GM18909 (cell line): ENCODE results near the gene GALNT12.

Source experiments
- ATAC-seq: cut with Tn5 transposase; IDR thresholded peaks from one replicate; pipeline ENCODE4 v1.9.1; 2021; ENCODE audit warnings: mild to moderate bottlenecking; ENCODE audit not compliant: unreplicated experiment, poor library complexity

Gene GALNT12

DNA sequence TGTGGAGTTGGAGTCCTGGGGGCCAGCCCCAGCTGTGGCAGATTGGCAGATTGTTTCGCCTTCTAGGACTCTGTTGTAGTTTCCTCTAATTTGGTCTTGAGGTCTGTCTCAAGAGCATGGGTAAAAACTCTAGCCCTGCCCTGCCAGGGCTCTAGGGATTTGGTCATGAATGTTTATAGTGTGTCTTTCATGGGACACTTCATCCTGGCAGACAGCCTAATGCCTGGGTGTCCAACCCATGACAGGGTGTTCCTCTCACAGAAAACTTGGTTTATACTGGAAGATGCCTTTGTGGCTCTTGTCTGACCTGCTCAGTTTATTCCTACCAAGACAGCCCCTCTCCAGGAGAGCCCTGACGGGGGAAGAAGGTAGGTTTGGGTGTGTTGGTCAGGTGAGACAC, 45.5 kb downstream of the GALNT12 start:
- ATAC-seq: no peak

DNA sequence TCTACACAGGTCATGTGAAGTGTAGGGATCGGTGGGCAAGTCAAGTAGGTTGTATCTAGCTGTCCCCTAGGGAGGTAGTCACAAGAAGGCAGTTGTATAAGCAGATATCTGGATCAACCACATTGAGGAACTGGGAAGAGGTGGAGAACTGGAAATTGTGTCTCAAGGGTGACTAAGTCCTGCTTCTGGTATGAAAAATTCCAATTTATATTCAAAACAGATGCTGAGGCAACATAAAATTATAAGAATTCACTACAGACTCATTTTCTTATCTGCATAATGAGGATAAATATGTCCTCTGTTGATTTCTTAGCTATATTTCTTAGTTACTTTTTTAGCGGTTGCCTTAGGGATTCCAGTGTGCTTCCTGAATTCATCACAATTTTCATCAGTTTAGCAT, 46.8 kb downstream of the GALNT12 start:
- no peak for ATAC-seq

DNA sequence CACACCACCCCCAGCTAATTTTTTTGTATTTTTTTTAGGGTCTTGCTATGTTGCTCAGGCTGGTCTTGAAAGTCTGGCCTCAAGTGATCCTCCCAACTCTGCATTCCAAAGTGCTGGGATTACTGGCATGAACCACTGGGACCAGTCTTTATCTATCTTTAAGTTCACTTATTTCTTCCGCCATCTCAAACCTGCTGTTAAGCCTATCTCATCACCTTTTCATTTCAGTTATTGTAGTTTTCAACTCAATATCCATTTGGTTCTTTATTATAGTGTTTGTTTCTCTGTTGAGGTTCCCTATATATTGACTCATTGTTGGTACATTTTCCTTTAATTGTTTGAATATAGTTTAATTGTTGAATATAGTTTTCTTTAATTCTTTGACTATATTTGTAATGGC, 48.1 kb downstream of the GALNT12 start:
- no peak for ATAC-seq

DNA sequence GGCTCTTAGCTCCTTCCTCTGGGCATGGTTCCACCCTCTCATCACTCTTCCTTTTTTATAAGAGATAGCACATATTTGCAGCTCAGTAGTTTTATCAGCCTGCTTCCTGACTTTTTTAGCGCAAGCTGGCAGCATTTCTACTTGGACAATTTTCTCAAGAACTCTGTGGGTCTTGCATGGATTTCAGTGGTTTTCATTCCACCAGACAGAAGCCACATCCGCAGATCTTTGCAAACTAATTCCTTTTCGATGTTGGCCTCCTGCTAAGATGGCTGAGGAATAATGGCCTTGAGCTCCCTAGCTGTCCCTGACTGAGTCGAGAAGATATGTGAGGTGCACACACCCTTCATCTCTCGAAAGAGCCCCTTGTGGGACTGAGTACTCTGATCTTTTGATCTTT, 49.5 kb downstream of the GALNT12 start:
- no peak for ATAC-seq

DNA sequence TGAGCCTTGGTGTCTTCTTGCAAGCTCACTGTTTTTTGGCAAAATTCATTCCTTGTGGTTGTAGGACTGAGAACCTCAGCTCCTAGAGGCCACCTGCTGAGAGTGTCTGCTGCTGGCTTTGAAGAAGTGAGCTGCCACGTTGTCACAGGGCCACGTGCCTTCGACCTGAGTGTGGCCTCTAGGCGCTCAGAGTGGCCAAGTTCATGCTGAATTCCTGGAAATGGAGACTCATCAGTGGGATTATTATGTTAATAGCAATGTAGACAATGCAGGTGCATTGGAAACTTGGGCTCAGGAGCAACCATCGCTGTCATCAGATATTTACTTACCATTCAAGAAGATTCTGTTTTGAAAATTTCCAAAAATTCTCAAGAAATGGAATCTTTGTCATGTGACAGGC, 52.5 kb downstream of the GALNT12 start:
- no peak for ATAC-seq

DNA sequence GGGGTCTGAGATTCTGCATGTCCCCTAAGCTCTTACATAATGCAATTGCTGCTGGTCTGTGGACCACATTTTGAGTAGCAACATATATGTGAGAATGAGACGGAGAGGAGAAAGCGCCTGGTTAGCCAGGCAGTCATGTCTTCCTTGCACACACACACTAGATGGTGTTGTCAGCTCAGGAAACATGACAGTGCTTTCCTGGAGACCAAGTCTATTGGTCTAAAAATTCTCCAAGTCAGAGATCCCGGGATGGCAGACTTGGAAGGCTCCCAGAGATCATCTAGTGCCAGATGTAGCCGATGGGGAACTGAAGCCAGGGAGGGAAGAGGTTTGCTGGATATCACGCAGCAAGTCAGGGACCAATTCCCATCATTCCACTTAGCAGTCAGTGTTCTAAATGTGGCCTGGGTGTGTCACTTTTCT, 53.4 kb downstream of the GALNT12 start:
- no peak for ATAC-seq

DNA sequence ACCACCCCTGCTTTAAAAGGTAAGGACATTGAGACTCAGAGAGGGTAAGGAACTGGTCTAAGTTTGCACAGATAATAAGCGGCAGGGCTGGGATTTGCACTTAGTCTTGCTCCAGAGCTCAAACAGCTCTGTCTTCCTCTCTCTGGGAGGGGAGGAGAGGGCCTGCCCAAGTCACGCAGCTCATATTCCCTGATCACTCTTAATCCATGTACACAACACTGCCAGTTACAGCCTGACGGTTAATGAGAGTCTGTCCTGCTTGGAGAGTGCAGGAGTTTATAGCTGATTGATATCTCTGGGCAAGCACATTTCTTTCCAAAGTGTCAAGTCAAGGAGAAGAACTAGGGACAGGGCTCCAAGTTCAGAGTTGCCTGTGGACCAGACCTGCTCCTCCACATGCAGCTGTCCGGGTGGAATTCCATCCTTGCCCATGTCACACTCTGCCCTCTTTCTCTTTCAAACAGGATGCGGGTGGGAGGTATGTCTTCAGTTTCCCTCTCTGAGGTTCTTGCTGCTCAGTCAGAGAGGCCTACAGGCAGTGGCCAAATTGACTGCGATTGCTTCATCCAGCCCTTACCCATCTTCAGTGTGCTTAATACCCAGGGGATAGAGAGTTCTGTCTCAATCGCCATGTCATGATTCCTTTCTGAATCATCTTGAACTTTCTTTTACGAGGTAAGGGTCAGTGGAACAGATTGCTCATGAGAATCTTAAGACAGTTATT, 54.5 kb downstream of the GALNT12 start:
- no peak for ATAC-seq

DNA sequence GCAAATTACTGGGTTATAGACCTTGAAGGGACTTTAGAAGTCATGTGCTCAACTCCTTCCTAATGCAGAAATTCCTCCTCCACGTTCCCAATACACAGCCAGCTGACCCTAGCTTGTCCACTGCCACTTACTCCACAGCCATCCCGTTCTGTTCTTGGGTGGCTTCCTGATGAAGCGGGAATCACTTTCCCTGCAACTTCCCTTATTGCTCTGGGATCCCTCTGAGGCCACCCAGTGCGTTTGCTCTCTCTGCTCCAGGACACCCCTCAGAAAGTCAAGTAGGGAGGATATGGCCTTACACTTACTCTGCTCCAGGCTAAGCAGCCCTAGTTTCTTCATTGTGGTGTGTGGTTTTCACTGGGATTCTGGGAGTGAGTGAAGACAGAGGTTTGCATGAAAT, 55.5 kb downstream of the GALNT12 start:
- no peak for ATAC-seq

DNA sequence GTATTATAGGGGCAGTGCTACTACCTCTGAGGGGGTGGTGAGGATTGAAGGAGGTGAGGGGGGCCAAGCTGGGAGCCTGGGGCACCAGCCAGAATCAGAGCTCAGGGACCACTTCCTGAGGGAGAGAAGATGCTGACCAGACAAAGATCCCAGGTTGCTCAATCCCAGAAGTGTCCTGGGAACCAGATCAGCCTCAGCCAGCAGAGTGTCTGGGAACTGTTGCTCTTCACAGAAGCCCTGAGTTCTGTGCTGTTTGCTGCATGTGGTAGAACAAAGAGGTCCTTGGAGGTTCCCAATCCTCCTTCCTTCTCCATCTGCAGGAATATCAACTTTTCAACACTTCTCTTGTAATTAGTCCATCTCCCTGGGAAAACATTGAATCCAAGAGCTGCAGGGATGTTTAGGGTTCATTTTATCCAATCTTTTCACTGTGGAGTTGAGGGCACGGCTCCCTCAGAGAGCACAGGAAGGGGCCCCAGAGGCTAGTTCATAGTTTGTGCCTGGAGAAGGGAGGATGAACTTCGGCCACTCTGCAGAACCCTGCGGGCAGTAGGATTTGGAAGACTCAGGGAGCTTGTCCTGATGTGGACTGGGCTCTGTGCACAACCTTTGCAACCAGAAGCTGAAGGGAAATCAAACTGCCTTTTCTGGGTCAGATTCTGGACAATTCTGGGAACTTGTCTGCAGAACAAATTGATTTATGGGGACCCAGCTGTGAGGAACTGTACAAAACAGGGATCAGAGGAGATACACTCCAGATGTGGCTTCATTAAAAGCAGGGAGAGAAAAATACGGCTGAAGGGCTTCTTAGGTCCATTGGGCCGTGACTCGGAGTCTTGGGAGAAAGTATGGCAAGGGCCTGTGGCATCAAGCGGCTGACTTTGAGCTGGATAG, 57.1 kb downstream of the GALNT12 start:
- ATAC-seq: no peak

DNA sequence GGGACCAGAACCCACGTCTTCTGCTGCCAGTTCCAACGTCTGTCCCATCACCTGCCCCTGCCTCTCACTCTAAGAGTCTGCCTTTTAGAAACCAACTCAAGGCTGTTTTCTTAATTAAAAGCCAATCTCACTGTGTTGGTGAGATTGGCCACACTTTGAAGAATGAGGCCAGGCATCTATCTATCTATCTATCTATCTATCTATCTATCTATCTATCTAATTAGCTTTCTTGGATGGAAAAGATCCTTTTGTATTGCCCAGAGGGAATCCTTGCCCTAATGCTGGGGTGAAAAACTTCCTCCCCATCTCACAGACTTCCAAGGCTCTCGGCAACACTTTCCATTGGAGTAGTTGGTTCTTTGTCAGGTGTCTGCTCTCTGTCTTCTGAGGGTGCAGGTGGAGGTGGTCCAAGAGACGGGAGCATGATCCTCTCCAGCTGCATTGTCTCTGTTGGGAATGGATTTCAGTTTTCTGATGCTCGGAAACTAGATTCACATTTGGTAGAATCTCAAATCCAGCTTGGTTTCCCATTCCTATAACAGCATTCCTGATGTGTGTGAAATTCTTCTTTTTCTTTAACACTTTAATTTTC, 57.9 kb downstream of the GALNT12 start:
- no peak for ATAC-seq

DNA sequence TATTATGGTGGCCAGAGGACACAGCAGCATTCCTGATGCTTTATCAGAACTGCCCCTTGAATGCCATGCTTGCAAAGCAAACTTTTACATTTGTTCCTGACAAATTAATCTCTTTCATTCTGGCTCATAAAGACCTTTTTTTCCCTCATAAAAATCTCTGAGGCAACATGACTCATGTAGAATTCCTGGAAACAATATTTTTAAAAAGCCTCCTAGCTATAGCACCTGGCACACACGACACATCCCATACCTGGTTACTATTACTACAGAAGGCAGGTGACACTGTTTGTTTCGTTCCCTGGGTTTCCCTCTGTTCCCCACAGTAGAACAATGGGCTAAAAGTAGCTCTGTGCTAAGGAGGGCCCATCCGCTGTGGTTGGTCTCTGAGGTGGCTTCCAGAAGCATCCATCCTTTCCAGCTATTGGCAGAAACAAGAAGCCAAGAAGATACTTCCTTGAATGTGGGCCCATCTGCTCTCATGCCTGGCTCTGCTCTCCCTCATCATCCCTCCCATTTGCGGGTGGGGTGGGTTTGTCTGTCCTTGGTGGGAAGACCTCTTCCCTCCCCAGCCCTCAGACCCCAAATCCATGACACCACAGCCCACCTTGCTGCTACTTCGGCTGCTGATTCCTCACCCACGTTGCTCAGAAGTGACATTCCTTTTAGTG, 59.1 kb downstream of the GALNT12 start:
- no peak for ATAC-seq

DNA sequence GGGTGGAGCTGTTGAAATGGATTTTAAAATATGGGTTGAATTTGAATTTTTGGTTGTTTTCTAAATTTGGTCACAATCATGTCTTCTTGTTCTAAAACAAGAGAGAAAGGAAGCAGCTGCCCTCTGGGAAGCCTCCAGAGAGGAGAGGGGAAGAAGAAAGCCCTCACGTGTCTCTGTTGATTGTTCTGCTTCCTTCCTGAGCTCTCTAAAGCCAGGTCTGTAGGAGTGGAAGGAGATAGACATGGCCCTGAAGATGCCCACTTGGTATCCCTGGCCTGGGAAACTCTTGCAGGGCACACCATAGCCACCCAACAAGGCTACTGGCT, 59.6 kb downstream of the GALNT12 start:
- ATAC-seq: no peak

DNA sequence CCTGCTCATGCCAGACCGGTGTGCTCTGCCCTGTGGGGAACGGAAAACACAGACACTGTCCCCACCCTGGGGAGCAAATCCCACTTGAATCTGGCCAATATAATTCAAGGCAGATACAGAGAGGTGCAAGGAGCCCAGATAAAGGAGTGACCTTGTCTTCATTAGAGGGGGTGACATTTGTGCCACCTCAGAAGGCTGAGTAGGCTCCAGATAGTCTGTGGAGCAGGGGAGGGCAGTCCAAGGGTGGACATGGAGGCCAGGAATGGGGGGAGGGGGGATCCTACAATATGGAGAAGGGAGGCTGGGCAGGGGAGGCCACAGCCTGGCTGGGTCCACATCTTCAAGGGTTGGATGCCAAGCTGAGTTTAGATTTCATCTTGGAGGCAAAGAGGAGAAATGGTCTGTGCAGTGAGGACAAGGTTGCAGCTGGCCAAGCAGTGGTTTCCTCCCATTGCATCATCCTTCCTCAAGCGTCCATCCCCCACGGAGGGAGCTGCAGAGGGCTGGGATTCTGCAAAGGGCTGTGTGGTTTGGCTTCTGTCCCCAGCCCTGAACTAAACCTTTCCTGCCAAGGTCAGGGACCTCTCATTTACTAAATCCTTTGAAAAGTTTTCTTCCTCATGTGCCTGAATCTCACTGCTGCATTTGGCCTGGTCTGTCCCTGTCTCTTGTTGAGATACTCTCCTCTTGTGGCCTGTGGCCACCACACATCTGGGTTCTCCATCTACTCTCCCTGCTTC, 60.1 kb downstream of the GALNT12 start:
- ATAC-seq: no peak

DNA sequence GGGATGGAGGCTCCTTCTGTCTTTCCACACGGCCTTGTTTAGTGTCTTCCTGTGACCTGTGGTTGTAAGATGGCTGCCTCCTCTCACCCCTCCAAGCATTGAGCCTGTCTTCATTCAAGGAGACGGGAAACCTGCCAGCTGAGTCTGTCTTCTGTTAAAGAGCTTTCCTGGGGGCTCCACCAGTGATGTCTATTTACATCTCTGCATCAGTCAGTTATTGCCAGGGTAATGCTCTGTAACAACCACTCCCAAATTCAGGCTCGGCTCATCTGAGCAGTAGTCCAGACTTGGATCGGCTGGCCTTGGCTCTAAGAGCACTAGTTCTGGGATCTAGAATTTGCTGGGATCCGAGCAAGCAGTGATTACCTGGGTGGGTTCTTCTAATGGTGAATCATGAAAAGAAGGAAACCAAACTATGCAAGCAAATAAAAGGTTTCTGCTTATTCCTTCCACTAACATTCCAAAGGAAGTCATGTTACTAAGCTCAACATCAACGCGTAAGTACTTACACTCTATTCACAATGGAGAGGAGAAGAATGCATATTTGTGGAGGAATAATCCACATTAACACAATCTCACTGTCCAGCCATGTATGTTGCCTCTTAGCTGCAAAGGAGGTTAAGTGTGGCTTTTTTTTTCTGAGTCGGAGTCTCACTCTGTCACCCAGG, 61.7 kb downstream of the GALNT12 start:
- ATAC-seq: no peak

DNA sequence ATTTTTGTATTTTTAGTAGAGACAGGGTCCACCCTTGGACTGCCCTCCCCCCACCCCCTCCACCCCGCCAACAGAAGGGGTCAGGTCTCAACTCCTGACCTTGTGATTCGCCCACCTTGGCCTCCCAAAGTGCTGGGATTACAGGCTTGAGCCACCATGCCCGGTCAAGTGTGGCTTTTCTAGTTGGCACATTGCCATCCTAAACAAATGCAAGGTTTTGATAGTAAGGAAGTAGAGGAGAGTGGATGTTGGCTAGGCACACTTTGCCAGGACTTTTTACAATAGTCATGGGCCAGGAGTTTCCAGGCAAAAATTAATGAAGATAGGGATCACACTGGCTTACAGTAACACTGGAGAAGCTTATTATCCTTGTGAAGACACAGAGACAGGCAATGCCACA, 62.4 kb downstream of the GALNT12 start:
- no peak for ATAC-seq

DNA sequence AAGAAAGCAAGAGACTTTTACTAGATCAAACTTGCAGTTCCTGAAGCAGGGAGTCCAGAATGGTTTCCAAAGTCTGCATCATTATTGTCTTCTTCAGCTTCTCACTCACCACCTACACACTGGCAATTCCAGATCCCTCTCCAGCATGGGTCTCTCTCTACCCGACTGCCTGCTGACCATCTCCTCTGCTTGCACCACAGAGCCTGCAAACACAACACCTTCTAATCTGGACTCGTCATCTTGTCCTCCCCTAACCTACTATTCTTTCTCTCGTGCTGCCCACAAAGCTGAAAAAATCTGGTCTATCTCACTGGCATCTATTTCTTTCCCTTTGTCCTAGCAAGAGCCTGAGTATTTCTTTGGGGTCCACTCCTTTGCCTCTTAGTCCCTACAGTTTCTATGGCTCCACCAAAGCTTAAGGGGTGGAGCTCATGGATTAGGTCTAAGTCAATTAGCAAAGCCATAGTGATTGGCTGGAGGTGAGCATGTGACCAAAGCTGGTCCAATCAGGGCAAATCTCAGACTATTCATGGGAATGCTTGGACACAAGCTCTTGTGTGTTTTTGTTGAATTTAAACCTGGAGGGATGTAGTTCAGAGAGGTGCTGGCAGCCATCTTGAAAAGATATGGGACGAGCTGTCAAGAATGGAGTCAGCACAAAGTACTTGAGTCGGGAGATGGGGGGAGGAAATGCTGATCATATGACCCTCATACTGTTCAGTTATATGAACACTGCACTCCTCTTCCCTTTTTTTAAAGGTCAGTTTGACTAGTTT, 63.5 kb downstream of the GALNT12 start:
- ATAC-seq: no peak

DNA sequence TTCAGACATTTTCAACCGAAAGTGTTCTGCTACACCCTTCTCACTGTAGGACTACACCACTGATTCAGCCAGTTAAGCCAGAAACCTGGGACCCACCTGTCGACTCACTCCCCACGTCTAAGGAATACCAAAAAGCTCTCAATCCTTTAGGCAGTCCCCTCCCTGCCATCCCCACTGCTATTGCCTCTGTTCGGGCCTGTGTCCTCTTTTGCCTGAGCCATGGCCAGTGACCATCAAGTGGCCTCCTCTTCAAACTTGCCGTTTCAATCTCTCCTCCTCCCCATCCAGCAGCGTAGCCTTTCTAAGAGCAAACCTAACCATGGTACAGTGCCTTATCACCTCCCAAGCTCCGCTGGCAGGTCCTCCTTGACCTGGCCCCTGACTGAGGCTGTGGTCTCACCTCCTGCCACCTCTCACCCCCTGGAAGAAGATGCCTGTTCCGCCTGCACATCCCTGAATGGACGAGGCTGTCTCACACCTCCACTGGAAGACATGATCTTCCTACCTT, 64.1 kb downstream of the GALNT12 start:
- no peak for ATAC-seq

DNA sequence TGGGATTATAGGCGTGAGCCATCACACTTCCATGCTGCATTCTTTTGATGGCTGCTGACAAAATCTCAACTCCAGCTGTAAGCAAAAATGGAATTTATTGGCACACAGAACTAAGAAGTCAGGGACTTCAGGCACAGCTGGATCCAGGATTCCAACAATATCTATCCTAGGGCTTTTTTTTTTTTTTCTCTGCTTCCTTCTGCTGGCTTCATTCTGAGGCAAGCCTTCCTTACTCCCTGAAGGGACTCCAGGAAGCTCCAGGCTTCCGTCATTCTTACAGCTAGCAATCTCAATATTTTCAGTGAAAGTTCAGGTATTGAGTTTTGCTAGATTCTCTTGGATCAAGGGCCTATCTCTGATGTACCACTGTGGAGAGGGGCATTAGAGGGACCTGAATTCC, 66.1 kb downstream of the GALNT12 start:
- no peak for ATAC-seq

DNA sequence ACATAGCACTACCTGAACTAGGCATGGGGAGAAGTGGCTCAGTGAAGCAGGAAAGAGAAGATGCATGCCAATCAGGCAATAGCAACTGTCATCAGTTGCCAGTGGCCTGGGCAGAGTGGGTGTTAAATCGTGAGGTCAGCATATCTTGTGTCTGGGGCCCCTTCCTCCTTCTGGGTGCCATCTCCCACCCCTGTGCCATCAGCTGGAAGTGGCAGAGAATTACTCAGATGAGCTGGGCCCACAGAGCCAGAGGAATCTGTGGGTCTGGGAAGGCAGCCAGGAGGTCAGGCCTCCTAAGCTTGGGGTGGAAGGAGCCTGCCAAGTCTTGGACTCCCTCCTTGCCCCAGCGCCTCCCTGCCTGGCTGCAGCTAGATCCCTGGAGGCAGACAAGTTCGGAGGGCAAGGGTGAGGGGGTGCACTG, 66.5 kb downstream of the GALNT12 start:
- ATAC-seq: no peak
